ENCODE data around the gene TBPL2. TPM values are rescaled to one million over a fixed set of nuclear protein-coding genes. Genes with fewer than 3 reads are reported as not detected.
"Not testable (repeated sequence)": the region's sequence is repeated elsewhere in the genome, so short reads cannot be mapped to it uniquely, and the experiment has no call there.

Gene TBPL2
- total RNA-seq, 1 experiment from 2014 or later, result not detected

DNA sequence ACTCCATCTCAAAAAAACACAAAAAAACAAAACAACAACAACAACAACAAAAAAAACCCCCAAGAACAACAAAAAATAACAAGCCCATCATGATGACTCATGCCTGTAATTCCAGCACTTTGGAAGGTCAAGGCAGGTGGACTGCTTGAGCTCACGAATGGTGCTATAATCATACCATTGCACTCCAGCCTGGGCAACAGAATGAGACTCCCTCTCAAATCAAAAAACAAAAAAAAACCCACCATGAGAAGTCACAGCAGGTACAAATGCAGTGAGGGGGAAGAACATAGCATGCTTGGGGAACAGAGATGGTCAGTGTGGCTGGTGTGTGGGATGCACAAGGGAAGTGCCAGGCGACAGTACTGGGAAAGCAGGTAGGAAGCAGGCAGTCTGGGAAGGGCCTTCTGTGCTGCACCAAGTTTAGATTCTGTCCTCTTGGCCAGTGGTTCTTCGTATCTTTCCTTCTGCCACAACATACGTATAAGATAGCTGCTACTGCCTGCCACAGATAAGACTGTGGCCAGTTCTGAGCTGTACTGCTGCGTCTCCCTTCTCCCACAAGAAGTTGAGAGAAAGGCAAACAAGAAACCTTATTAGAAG lies 56.8 kb downstream of the TBPL2 start:
- intact Hi-C loops (cut with micrococcal nuclease), result no loop called here
- no peak for DNase-seq (ENCODE audit: low read depth, low spot score)
- peaks cover 12 to 31% of the 10 kb centered on the region in 2 experiments for H3K4me1 ChIP-seq (ENCODE audit: control insufficient read depth in 1 of 2, insufficient read depth in 2 of 2, low read length in 2 of 2)
- no peak overlapping the region for H2AFZ ChIP-seq (ENCODE audit: low read depth, low read length, poor library complexity, severe bottlenecking)
- no TSS peak for BruUV-seq (replicated peaks)
- no peaks in the 10 kb centered on the region for H3K9me2 ChIP-seq (ENCODE audit: insufficient read depth)
- ChIA-PET CTCF (interaction anchor here (1.3 kb wide), 1 partner anchor 30 kb away, joined by 4 read pairs; no protein-coding TSS in a partner anchor), RAD21 (ENCODE audit: low non-redundant PET in 1 of 2, low total read pairs in 2 of 2, uncharacterized antibody in 2 of 2, unreplicated experiment in 2 of 2) (no interaction called here), POLR2A (no interaction called here)
- TF ChIP-seq, protein P1, sequence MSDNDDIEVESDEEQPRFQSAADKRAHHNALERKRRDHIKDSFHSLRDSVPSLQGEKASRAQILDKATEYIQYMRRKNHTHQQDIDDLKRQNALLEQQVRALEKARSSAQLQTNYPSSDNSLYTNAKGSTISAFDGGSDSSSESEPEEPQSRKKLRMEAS (IDR thresholded peaks at IDR 0.05), result no peak
- TF ChIP-seq TCF7L2 (IDR thresholded peaks at IDR 0.05; ENCODE audit: borderline replicate concordance, extremely low read depth, insufficient read depth, insufficient read length) (no peak), ZFX (IDR thresholded peaks at IDR 0.05) (no peak), EZH2 (IDR thresholded peaks at IDR 0.05) (no peak), EGR1 (IDR thresholded peaks at IDR 0.05; ENCODE audit: low read depth) (no peak), FOSL1 (IDR thresholded peaks at IDR 0.05; ENCODE audit: low read depth) (no peak)
- H3K9ac ChIP-seq (ENCODE audit: low read length), result no peak overlapping the region
- peak; percentile 36; the same call in 1 of the 2 replicates for ATAC-seq
- H3K27ac ChIP-seq (ENCODE audit: low read depth, low read length), result peak overlapping the region; percentile 28; the same call in 1 of the 2 replicates
- no peak overlapping the region for H3K4me3 ChIP-seq (replicated peaks in 1 of 2; ENCODE audit: low read depth in 1 of 2, low read length in 2 of 2)
- H3K79me2 ChIP-seq (ENCODE audit: insufficient read depth, low read length), result no peaks in the 10 kb centered on the region
- no peaks in the 10 kb centered on the region for H3K27me3 ChIP-seq (ENCODE audit: insufficient read depth, low read length)
- peaks cover 0 to 7% of the 10 kb centered on the region in 2 experiments; a peak in 1 of 4 replicates for H3K36me3 ChIP-seq (ENCODE audit: control insufficient read depth in 1 of 2, insufficient read depth in 2 of 2, low read length in 2 of 2)
- H4K20me1 ChIP-seq (ENCODE audit: insufficient read depth), result no peaks in the 10 kb centered on the region
- no peaks in the 10 kb centered on the region for H3K9me3 ChIP-seq (ENCODE audit: control insufficient read depth in 1 of 2, insufficient read depth in 1 of 2, low read depth in 1 of 2, low read length in 2 of 2)
- H3K4me2 ChIP-seq (ENCODE audit: low read length), result peak overlapping the region; percentile 31

DNA sequence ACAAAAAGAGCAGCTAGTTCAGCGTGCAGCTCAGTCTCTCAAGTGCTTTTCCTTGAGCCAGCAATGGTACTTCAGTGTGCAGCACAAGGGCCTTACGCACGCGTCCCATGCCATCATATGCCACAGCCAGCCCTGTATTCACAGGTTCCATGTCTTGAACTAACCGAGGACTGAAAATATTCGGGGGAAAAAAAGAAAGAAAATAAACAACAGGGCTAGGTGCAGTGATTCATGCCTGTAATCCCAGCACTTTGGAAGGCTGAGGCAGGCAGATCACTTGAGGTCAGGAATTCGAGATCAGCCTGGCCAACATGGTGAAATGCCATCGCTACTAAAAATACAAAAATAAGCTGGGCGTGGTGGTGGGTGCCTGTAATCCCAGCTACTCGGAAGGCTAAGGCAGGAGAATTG lies 57.4 kb downstream of the TBPL2 start:
- DNase-seq (ENCODE audit: low read depth, low spot score); H3K9me3 ChIP-seq (ENCODE audit: control insufficient read depth in 1 of 2, insufficient read depth in 1 of 2, low read depth in 1 of 2, low read length in 2 of 2); BruUV-seq (replicated peaks); RAD21 ChIA-PET (ENCODE audit: low non-redundant PET in 1 of 2, low total read pairs in 2 of 2, uncharacterized antibody in 2 of 2, unreplicated experiment in 2 of 2); POLR2A ChIA-PET; H3K27me3 ChIP-seq (ENCODE audit: insufficient read depth, low read length); H3K9me2 ChIP-seq (ENCODE audit: insufficient read depth); H4K20me1 ChIP-seq (ENCODE audit: insufficient read depth); H3K9ac ChIP-seq (ENCODE audit: low read length); H3K36me3 ChIP-seq (ENCODE audit: control insufficient read depth in 1 of 2, insufficient read depth in 2 of 2, low read length in 2 of 2); H2AFZ ChIP-seq (ENCODE audit: low read depth, low read length, poor library complexity, severe bottlenecking); H3K79me2 ChIP-seq (ENCODE audit: insufficient read depth, low read length); H3K4me3 ChIP-seq (replicated peaks in 1 of 2; ENCODE audit: low read depth in 1 of 2, low read length in 2 of 2); CTCF ChIA-PET; ATAC-seq; intact Hi-C loops (cut with micrococcal nuclease): not testable (repeated sequence)
- H3K4me1 ChIP-seq (ENCODE audit: control insufficient read depth in 1 of 2, insufficient read depth in 2 of 2, low read length in 2 of 2), result peaks cover 12 to 31% of the 10 kb centered on the region in 2 experiments
- peak overlapping the region; percentile 31 for H3K4me2 ChIP-seq (ENCODE audit: low read length)
- peak overlapping the region; percentile 28; the same call in 1 of the 2 replicates for H3K27ac ChIP-seq (ENCODE audit: low read depth, low read length)
